Spleen (tissue), 11 donors: ENCODE data around the gene PDIA6. TPM values are rescaled to one million over a fixed set of nuclear protein-coding genes. Genes with fewer than 3 reads are reported as not detected.

ENCODE experiments used
- DNase-seq: peaks from one replicate; pipeline ENCODE4 v3.0.0-alpha.2; 2020
- H3K27ac ChIP-seq, 8 donors: fragments of 200-600 bp; sonication (generic) in 7 of 8; 1 replicate in 4 of 8; 2 replicates in 4 of 8; pipeline versions ENCODE4 v1.5.0 to v1.8.0; 2016 to 2021; ENCODE audit warnings: inconsistent platforms in 4 of 8, mild to moderate bottlenecking in 4 of 8, moderate library complexity in 1 of 8
- H3K27me3 ChIP-seq, 7 donors: fragments of 200-600 bp; sonication (generic) in 6 of 7; replicated peaks in 1 of 7; 1 replicate in 4 of 7; 2 replicates in 3 of 7; pipeline versions ENCODE4 v1.5.0 to v1.8.0; 2016 to 2021; ENCODE audit warnings: inconsistent platforms in 3 of 7, mild to moderate bottlenecking in 1 of 7
- H3K36me3 ChIP-seq, 6 donors: fragments of 200-600 bp; sonication (generic) in 5 of 6; 1 replicate in 4 of 6; 2 replicates in 2 of 6; pipeline versions ENCODE4 v1.5.0 to v1.8.0; 2016 to 2021; ENCODE audit warnings: inconsistent platforms in 2 of 6
- H3K4me1 ChIP-seq, 6 donors: fragments of 200-600 bp; sonication (generic) in 5 of 6; 1 replicate in 3 of 6; 2 replicates in 3 of 6; pipeline versions ENCODE4 v1.5.0 to v1.8.0; 2016 to 2021; ENCODE audit warnings: inconsistent platforms in 3 of 6
- H3K4me3 ChIP-seq, 8 donors: fragments of 200-600 bp; sonication (generic) in 7 of 8; 1 replicate in 4 of 8; 2 replicates in 4 of 8; pipeline versions ENCODE4 v1.5.0 to v1.8.0; 2016 to 2021; ENCODE audit warnings: inconsistent platforms in 4 of 8, mild to moderate bottlenecking in 4 of 8, moderate library complexity in 2 of 8
- H3K9me3 ChIP-seq, 8 donors: fragments of 200-600 bp; sonication (generic) in 7 of 8; 1 replicate in 4 of 8; 2 replicates in 4 of 8; pipeline versions ENCODE4 v1.5.0 to v1.8.0; 2016 to 2021; ENCODE audit warnings: inconsistent platforms in 4 of 8
- POLR2A ChIP-seq, 3 donors: fragments of 450-650 bp; IDR thresholded peaks; one replicate each; pipeline ENCODE4 v1.5.1; 2017; ENCODE audit warnings: antibody characterized with exemption in 3 of 3, mild to moderate bottlenecking in 1 of 3
- POLR2AphosphoS5 ChIP-seq, 3 donors: sonication (generic); formaldehyde crosslinking; IDR thresholded peaks; one replicate each; pipeline ENCODE4 v1.5.1; 2017; ENCODE audit warnings: antibody characterized with exemption in 3 of 3
- WGBS, 5 donors: extraction: QIAGEN DNeasy Blood & Tissue Kit in 3 of 5; methylation state at CpG; one replicate each; pipeline versions ENCODE4 v1.1.5 to v1.1.7; 2013 to 2018; 5-methylcytosine and 5-hydroxymethylcytosine counted together
- intact Hi-C: fragments of 100-400 bp; cut with DNase I; formaldehyde crosslinking; loops from one replicate; pipeline ENCODE4 v1.15.0; 2023; ENCODE audit warnings: low total_unique reads
- polyA plus RNA-seq, 3 donors: library from polyadenylated mRNA; stranded (reverse); fragments of 200-250 nt; gene quantifications; one replicate each; pipeline ENCODE4 v1.2.1, GENCODE V29; 2013
- total RNA-seq, 7 donors: library from RNA; depleted of rRNA in 3 of 7; stranded (reverse); fragments of >200 nt in 3 of 7; fragmentation: NEBNext Ultra II Directional in 4 of 7; extraction: Animal tissue kit (Norgen Biotek cat#: 25700) in 4 of 7; gene quantifications; one replicate each; pipeline versions ENCODE4 v1.1.0 to v1.2.1, GENCODE V29; 2016 to 2021
- TF ChIP-seq, protein P1 (sequence below), 11 experiments: fragments of 200-600 bp in 7 of 11; fragments of 450-650 bp in 4 of 11; sonication (generic) in 4 of 11; IDR thresholded peaks in 8 of 11; conservative IDR thresholded peaks in 3 of 11; 1 replicate in 7 of 11; 2 replicates in 4 of 11; pipeline versions ENCODE4 v1.4.0 to v1.8.0; 2016 to 2021; ENCODE audit warnings: antibody characterized with exemption in 11 of 11, inconsistent platforms in 4 of 11, mild to moderate bottlenecking in 1 of 11
- donor health status: healthy with polysubstance abuse.
- donor health status: DM: no; HTN: no; CAD: no; lungs with moderate emphysema.
- donor health status: DM: no; HTN: no; CAD: no.
- donor health status: Bipolar disorder and iron deficiency.
- donor health status: healthy.
- donor health status: DM: no; HTN: no; CAD: no.
- donor health status: DM: yes; HTN: yes; CAD: no.

Gene PDIA6
- total and polyA plus RNA-seq, 10 donors = 29.7 to 164 (median 115) TPM

GRCh38 chr2:10860814-10861325 is 48.3 kb upstream of the PDIA6 start:
- intact Hi-C loops = no loop called here

DNA sequence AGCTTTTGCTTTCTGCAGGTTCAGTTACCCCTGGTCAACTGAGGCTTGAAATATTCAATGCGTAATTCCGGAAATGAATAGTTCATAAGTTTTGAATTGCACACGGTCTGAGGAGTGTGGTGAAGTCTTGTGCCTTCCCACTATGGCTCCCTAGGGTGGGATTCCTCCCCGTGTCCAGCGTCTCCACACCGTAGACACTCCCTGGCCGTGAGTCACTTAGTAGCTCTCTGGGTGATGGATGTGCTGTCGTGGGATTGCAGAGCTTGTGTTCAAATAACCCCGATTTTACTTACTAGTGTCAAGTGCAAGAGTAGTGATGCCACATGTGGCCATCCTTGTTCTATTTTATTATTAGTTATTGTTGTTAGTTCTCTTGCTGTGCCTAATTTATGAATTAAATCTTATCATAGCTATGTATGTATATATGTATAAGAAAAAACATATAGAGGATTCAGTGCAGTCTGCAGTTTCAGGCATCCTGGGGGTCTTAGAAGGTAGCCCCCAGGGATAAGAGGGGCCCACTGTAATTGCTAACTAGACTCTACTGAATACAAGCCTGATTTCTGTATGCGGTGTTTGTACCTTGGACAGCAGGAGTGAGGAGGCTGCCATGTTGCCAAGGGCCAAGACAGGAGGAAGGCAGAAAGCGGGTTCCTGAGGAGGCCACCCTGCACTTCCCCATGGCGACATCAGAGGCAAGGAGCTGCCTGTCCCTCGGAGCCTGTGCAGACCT is 47.7 kb upstream of the PDIA6 start:
- Histone ChIP-seq H3K4me3 (no peak overlapping the region), H3K36me3 (no peaks in the 10 kb centered on the region), H3K9me3 (no peaks in the 10 kb centered on the region), H3K27me3 (peaks cover 0 to 14% (median 0%) of the 10 kb centered on the region in 7 donors), H3K27ac (no peak overlapping the region), H3K4me1 (peaks cover 8 to 20% (median 13%) of the 10 kb centered on the region in 6 donors)
- intact Hi-C loops = no loop called here
- no peak for DNase-seq
- WGBS, 5 donors = 82 to 89% (median 85%) methylated on average over 13 of the region's 13 CpGs
- TF ChIP-seq POLR2AphosphoS5 (IDR thresholded peaks at IDR 0.05) (no peak), POLR2A (IDR thresholded peaks at IDR 0.05) (no peak)

More at GRCh38 chr2:10860814-10861325, 48.3 kb upstream of the PDIA6 start:
- DNase-seq = no peak
- Histone ChIP-seq H3K36me3 (no peaks in the 10 kb centered on the region), H3K4me3 (no peak overlapping the region), H3K9me3 (no peaks in the 10 kb centered on the region), H3K27ac (no peak overlapping the region), H3K27me3 (peaks cover 0 to 20% (median 0%) of the 10 kb centered on the region in 7 donors), H3K4me1 (peaks cover 9 to 26% (median 20%) of the 10 kb centered on the region in 6 donors)
- WGBS, 5 donors = 62 to 85% (median 73%) methylated on average over 8 of the region's 8 CpGs
- TF ChIP-seq, protein P1, sequence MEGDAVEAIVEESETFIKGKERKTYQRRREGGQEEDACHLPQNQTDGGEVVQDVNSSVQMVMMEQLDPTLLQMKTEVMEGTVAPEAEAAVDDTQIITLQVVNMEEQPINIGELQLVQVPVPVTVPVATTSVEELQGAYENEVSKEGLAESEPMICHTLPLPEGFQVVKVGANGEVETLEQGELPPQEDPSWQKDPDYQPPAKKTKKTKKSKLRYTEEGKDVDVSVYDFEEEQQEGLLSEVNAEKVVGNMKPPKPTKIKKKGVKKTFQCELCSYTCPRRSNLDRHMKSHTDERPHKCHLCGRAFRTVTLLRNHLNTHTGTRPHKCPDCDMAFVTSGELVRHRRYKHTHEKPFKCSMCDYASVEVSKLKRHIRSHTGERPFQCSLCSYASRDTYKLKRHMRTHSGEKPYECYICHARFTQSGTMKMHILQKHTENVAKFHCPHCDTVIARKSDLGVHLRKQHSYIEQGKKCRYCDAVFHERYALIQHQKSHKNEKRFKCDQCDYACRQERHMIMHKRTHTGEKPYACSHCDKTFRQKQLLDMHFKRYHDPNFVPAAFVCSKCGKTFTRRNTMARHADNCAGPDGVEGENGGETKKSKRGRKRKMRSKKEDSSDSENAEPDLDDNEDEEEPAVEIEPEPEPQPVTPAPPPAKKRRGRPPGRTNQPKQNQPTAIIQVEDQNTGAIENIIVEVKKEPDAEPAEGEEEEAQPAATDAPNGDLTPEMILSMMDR (IDR thresholded peaks at IDR 0.05 in 8 of 11, conservative IDR thresholded peaks at IDR 0.05 in 3 of 11) = no peak
- TF ChIP-seq POLR2A (IDR thresholded peaks at IDR 0.05) (no peak), POLR2AphosphoS5 (IDR thresholded peaks at IDR 0.05) (no peak)

DNA sequence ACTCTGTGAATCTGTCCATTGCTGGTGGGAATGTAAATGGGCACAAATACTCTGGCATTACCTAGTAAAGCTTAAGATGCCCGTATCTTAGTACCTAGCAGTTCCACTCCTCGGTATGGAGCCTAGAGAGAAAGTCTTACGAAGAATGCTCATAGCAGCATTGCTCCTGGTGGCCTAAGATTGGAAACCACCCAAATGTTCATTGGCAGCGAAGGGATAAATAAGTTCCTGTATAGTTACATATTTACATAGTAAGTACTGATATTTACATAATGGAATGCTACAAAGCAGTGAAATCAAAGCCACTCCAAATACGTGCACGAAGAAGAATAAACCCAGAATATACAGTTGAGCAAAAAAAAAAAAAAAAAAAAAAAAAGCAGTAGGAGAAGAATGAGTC is 46.7 kb upstream of the PDIA6 start:
- Histone ChIP-seq H3K27ac (no peak overlapping the region), H3K4me1 (peaks cover 0 to 10% (median 4%) of the 10 kb centered on the region in 6 donors), H3K27me3 (peaks cover 0 to 14% (median 0%) of the 10 kb centered on the region in 7 donors), H3K4me3 (no peak overlapping the region), H3K9me3 (no peaks in the 10 kb centered on the region), H3K36me3 (no peaks in the 10 kb centered on the region)
- intact Hi-C loops = no loop called here
- WGBS, 5 donors = 87 to 95% (median 93%) methylated on average over 6 of the region's 6 CpGs
- TF ChIP-seq POLR2A (IDR thresholded peaks at IDR 0.05) (no peak), POLR2AphosphoS5 (IDR thresholded peaks at IDR 0.05) (no peak)
- TF ChIP-seq, protein P1 (IDR thresholded peaks at IDR 0.05 in 8 of 11, conservative IDR thresholded peaks at IDR 0.05 in 3 of 11) = no peak
- DNase-seq = no peak

DNA sequence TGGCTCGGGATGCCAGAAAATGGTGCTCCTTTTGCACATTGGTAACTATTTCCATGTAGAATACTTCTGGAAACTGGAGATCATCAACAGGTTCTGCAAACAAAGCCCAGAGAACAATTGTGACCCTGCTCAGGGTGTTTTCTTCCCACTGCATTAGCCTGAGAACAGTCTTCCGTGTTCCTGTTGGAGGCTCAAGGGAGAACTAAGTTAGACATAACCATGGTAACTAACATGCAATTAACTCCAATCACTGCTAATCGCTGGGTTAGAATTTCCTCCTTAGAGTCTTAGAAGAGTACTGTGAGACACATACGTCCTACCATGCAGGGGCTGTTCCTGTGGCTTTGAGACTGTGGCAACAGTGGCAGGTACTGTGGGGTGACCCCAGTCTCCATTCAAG is 36.0 kb upstream of the PDIA6 start:
- no peak overlapping the region for H3K27ac ChIP-seq
- H3K9me3 ChIP-seq = no peaks in the 10 kb centered on the region
- intact Hi-C loops = no loop called here
- no peak for DNase-seq
- no peak overlapping the region for H3K4me3 ChIP-seq
- TF ChIP-seq POLR2A (IDR thresholded peaks at IDR 0.05) (no peak), POLR2AphosphoS5 (IDR thresholded peaks at IDR 0.05) (no peak)
- TF ChIP-seq, protein P1 (IDR thresholded peaks at IDR 0.05 in 8 of 11, conservative IDR thresholded peaks at IDR 0.05 in 3 of 11) = no peak
- 75 to 97% (median 90%) methylated on average over 4 of the region's 4 CpGs for WGBS, 5 donors
- no peaks in the 10 kb centered on the region for H3K4me1 ChIP-seq
- peaks cover 0 to 10% (median 0%) of the 10 kb centered on the region in 7 donors for H3K27me3 ChIP-seq
- no peaks in the 10 kb centered on the region for H3K36me3 ChIP-seq
